ENCODE results near the gene GPR137. TPM values are rescaled to one million over a fixed set of nuclear protein-coding genes. Genes with fewer than 3 reads are reported as not detected.

GPR137 gene
- polyA plus RNA-seq, 2 of the 4 experiments (the other 2 are of a cell fraction) = 11.0 to 37.4 TPM

DNA sequence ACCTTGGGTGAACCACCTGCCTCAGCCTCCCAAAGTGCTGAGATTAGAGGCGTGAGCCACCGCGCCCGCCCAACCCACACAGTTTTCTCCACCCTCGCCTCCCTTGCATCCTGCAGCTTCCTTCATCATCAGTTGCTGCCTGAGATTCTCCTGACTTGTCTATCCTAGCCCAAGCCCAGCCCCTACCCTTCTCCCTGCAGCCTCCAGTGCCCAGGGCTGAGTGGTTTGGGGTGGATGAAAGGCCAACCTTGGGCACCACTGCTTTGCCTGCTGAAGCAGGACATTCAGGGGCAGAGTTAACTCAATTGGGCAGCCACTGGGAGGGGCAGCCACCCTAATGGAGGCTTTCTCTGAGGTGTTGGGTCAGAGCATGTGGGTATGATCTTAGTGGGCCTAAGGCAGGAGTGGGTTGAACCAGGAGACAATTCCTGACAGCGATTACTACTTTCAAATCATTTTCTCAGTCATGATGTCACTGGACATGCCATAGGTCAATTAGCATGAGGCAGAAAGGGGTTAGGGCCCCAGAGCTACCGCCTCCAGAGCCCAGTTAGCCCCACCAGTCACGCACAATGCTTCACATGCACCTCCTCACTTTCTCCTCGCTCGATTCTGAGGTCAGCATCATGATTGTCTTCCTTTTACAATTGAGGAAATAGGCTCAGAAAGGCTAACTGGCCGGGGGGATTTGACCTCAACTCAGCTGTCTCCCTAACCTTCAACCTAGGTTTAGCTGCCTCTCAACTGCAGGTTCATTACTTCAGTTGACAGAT lies 45.8 kb upstream of the GPR137 start:
- Histone ChIP-seq H3K4me1 (peaks cover 45% of the 10 kb centered on the region), H3K9me3 (no peaks in the 10 kb centered on the region), H3K27ac (peak overlapping the region; percentile 88), H3K4me2 (peak overlapping the region; percentile 81), H3K4me3 (peak overlapping the region; percentile 53)
- FAIRE-seq (no peak), ATAC-seq (no peak), DNase-seq (ENCODE audit: low read depth in 1 of 2, low spot score in 1 of 2) (no peak)
- ChIA-PET CTCF (interaction anchor here (1.3 to 3.0 kb wide), 4 partner anchors 12 to 54 kb away, joined by 3 to 14 read pairs (median 8); partner anchors contain the start of genes NUDT22, PLCB3, STIP1 and TRPT1), POLR2A (interaction anchor here (0.6 kb wide), 1 partner anchor 12 kb away, joined by 3 read pairs; no protein-coding TSS in a partner anchor)
- 86% methylated on average over 11 of the region's 11 CpGs for WGBS (ENCODE audit: missing lambda C conversion rate)
- no peak for TF ChIP-seq RAD21 (conservative IDR thresholded peaks at IDR 0.05 in 1 of 2, IDR thresholded peaks at IDR 0.05 in 1 of 2)
- TF ChIP-seq REST (IDR thresholded peaks at IDR 0.05) = no peak
- no peak for TF ChIP-seq CHD2 (IDR thresholded peaks at IDR 0.05; ENCODE audit: low read length, partially characterized antibody)
- TF ChIP-seq KDM5A (IDR thresholded peaks at IDR 0.05) = no peak
- TF ChIP-seq RNF2 (IDR thresholded peaks at IDR 0.05; ENCODE audit: borderline replicate concordance, low read depth) = no peak
- no peak for TF ChIP-seq EP300 (IDR thresholded peaks at IDR 0.05)

- ATAC-seq (peak; percentile 41 to 64), FAIRE-seq (no peak), DNase-seq (ENCODE audit: low read depth in 1 of 2, low spot score in 1 of 2) (peak; percentile 94 to 98)
- H3K27ac ChIP-seq = peak within 1 kb of the TSS; percentile 91 to 98
- ChIA-PET CTCF (interaction anchor here (0.8 to 12.2 kb wide), 4 partner anchors 10 to 63 kb away, joined by 3 to 206 read pairs (median 4); partner anchors contain the start of genes CATSPERZ, ESRRA and STIP1), POLR2A (interaction anchor here (0.7 to 2.7 kb wide), 15 partner anchors 8 to 102 kb away, joined by 3 to 15 read pairs (median 5); partner anchors contain the start of genes BAD, DNAJC4, GPR137 and MACROD1)
- peak within 1 kb of the TSS; percentile 100 for H3K4me2 ChIP-seq
- WGBS (ENCODE audit: missing lambda C conversion rate) = 1% methylated on average over 13 of the region's 58 CpGs
- H3K4me3 ChIP-seq = peak within 1 kb of the TSS; percentile 73
- H3K4me1 ChIP-seq = peaks cover 43% of the 10 kb centered on the region
- H3K9me3 ChIP-seq = no peaks in the 10 kb centered on the region
- TF ChIP-seq RFX5 (IDR thresholded peaks at IDR 0.05) (peak; percentile 70; the same call in 1 of the 2 replicates), JUNB (IDR thresholded peaks at IDR 0.05) (no peak), NR3C1 (IDR thresholded peaks at IDR 0.05) (no peak), HOXB5 (CRISPR knock-in tag; IDR thresholded peaks at IDR 0.05) (no peak), BHLHE40 (IDR thresholded peaks at IDR 0.05; ENCODE audit: low read depth, low read length) (peak; percentile 84), TP53 (CRISPR knock-in tag; IDR thresholded peaks at IDR 0.05) (no peak), NPAS2 (CRISPR knock-in tag; IDR thresholded peaks at IDR 0.05; ENCODE audit: borderline replicate concordance) (no peak), MAZ (IDR thresholded peaks at IDR 0.05; ENCODE audit: borderline replicate concordance, low read depth, low read length) (no peak), FOXS1 (CRISPR knock-in tag; IDR thresholded peaks at IDR 0.05) (no peak), E2F6 (IDR thresholded peaks at IDR 0.05; ENCODE audit: borderline replicate concordance, low read depth) (peak; percentile 46; the same call in 1 of the 2 replicates), POLR2A (IDR thresholded peaks at IDR 0.05; ENCODE audit: low read length) (peak; percentile 66), HDAC2 (IDR thresholded peaks at IDR 0.05) (no peak), ZNF302 (CRISPR knock-in tag; IDR thresholded peaks at IDR 0.05) (no peak), ZC3H11A (IDR thresholded peaks at IDR 0.05) (no peak), NFE2L2 (conservative IDR thresholded peaks at IDR 0.05; ENCODE audit: low read length) (no peak), ESRRA (IDR thresholded peaks at IDR 0.05; ENCODE audit: borderline replicate concordance, low read length) (no peak), TFCP2L1 (CRISPR knock-in tag; IDR thresholded peaks at IDR 0.05) (no peak; the same call in 1 of the 2 replicates), HEYL (CRISPR knock-in tag; IDR thresholded peaks at IDR 0.05) (no peak)
- TF ChIP-seq, protein P1, sequence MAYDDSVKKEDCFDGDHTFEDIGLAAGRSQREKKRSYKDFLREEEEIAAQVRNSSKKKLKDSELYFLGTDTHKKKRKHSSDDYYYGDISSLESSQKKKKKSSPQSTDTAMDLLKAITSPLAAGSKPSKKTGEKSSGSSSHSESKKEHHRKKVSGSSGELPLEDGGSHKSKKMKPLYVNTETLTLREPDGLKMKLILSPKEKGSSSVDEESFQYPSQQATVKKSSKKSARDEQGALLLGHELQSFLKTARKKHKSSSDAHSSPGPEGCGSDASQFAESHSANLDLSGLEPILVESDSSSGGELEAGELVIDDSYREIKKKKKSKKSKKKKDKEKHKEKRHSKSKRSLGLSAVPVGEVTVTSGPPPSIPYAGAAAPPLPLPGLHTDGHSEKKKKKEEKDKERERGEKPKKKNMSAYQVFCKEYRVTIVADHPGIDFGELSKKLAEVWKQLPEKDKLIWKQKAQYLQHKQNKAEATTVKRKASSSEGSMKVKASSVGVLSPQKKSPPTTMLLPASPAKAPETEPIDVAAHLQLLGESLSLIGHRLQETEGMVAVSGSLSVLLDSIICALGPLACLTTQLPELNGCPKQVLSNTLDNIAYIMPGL (CRISPR knock-in tag; IDR thresholded peaks at IDR 0.05; ENCODE audit: borderline replicate concordance) = no peak
- TF ChIP-seq, protein P2, sequence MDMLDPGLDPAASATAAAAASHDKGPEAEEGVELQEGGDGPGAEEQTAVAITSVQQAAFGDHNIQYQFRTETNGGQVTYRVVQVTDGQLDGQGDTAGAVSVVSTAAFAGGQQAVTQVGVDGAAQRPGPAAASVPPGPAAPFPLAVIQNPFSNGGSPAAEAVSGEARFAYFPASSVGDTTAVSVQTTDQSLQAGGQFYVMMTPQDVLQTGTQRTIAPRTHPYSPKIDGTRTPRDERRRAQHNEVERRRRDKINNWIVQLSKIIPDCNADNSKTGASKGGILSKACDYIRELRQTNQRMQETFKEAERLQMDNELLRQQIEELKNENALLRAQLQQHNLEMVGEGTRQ (IDR thresholded peaks at IDR 0.05) = peak; percentile 43; the same call in 1 of the 2 replicates
- TF ChIP-seq, protein P3, sequence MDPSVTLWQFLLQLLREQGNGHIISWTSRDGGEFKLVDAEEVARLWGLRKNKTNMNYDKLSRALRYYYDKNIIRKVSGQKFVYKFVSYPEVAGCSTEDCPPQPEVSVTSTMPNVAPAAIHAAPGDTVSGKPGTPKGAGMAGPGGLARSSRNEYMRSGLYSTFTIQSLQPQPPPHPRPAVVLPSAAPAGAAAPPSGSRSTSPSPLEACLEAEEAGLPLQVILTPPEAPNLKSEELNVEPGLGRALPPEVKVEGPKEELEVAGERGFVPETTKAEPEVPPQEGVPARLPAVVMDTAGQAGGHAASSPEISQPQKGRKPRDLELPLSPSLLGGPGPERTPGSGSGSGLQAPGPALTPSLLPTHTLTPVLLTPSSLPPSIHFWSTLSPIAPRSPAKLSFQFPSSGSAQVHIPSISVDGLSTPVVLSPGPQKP (IDR thresholded peaks at IDR 0.05; ENCODE audit: low read depth, low read length) = no peak
Observed at GRCh38 chr11:64240435-64241240, 45.0 kb upstream of the GPR137 start, which contains the start of gene FKBP2. TSS of gene FKBP2 (plus strand) at chr11:64241095. CDS start at chr11:64242388, 1,293 bp downstream.

All from A549 (cell line).